Skin epidermis (tissue), 12 donors: ENCODE data around the gene CHST11.
"Not testable (repeated sequence)": the region's sequence is repeated elsewhere in the genome, so short reads cannot be mapped to it uniquely, and the experiment has no call there.

ENCODE experiments used
- H3K27ac ChIP-seq, 21 experiments: fragments of 200-600 bp; sonication (generic) in 11 of 21; one replicate each; pipeline ENCODE4 v1.5.0; 2020; ENCODE audit warnings: mild to moderate bottlenecking in 3 of 21, inconsistent platforms in 2 of 21, moderate library complexity in 2 of 21
- H3K4me3 ChIP-seq, 7 experiments: fragments of 200-600 bp; sonication (generic) in 2 of 7; one replicate each; pipeline ENCODE4 v1.5.0; 2020; ENCODE audit warnings: inconsistent platforms in 2 of 7, mild to moderate bottlenecking in 2 of 7, moderate library complexity in 1 of 7

CHST11 gene

DNA sequence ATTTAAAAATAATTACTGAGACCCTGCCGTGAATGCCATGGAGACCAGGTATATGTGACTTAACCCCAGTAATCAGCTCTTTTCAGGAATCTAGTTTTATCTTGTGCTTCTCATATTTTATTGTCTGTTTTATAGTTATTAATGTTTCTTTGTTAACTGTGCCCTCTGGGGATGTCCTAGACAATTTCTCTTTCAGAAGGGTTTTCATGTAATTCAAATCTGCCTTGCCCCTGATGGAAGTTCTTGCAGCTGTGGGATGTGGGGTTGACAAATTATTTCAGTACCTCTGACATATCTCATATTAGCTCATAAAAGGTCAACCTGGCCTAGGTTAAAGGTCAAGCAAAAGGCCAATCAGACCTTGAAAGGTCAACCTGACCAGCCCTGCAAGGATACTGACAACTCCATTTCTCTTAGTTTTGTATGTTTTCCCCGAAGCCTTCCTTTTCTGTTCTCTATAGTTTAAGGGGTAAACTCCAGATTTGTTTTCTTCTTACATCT, 319.0 kb downstream of the CHST11 start:
- H3K4me3 ChIP-seq: no peak overlapping the region
- no peak overlapping the region for H3K27ac ChIP-seq

- no peak overlapping the region for H3K4me3 ChIP-seq
- no peak overlapping the region for H3K27ac ChIP-seq
Observed at GRCh38 chr12:104779134-104779533, 322.4 kb downstream of the CHST11 start.

DNA sequence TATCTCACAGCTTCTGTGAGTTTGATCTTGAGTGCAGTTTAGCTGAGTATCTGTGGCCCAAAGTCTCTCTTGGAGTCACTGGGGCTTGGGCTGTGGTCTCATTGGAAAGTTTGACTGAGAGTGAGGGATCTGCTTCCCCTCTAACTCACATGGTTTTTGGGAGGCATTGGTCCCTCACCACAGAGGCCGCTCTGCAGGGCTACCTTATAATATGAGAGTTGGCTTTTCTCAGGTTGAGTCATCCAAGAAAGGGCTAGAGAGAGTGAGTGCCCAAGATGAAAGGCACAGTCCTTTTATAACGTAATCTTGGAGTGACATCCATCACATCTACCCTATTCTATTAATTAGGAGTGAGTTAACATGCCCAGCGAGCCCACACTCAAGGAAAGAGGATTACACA, 325.5 kb downstream of the CHST11 start:
- Histone ChIP-seq H3K27ac (no peak overlapping the region), H3K4me3 (no peak overlapping the region)

GRCh38 chr12:104784592-104784991, 327.8 kb downstream of the CHST11 start:
- Histone ChIP-seq H3K27ac (no peak overlapping the region), H3K4me3 (no peak overlapping the region)

DNA sequence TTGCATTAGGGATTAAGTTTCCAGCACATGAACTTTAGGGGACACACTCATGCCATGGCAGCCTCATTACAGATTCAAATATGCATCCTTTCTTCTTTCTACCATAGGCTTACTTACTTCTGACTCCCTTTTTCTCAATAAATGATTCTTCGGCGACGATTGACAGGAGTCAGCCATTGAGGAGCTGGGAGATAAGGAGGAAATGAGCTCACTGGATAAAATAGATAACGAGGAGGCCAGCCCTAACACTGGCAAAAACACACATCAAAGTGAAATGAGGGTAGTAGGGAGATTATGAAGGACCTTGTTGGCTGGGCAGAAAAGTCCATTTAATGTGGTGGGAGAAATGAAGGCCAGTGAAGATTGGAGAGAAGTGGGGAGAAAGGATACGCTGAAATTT, 329.1 kb downstream of the CHST11 start:
- no peak overlapping the region for H3K27ac ChIP-seq
- H3K4me3 ChIP-seq: no peak overlapping the region

- Histone ChIP-seq H3K4me3 (no peak overlapping the region), H3K27ac (no peak overlapping the region)
Observed at GRCh38 chr12:104786352-104786751, 329.6 kb downstream of the CHST11 start.

- Histone ChIP-seq H3K4me3 (no peak overlapping the region), H3K27ac (no peak overlapping the region)
Observed at GRCh38 chr12:104788840-104789271, 332.1 kb downstream of the CHST11 start.

- no peak overlapping the region for H3K4me3 ChIP-seq
- H3K27ac ChIP-seq: no peak overlapping the region
Observed at GRCh38 chr12:104790296-104791125, 333.8 kb downstream of the CHST11 start.

DNA sequence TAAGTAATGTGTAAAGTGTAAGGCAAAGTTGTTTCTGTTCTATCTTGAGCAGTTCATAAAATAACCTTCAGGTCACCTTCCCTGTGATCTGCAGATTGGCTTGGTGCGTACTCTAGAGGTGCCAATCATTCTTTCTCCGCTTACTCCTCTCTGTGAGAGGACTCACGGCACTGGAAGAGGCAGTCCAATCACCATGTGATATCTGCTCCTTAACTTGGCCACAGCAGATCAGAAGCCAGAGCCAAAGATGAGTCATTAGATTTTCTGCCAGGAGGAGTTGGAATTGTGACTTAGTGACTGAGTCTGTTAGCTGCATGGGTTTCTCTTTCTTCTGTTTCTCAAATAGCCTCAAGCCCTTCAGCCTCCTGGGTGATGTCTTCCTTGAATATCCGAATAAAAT, 335.8 kb downstream of the CHST11 start:
- Histone ChIP-seq H3K4me3 (no peak overlapping the region), H3K27ac (peak overlapping the region in 2 of 21 experiments; percentile 20 to 72)

GRCh38 chr12:104793285-104793684, 336.5 kb downstream of the CHST11 start:
- Histone ChIP-seq H3K27ac (peak overlapping the region in 5 of 21 experiments; percentile 2 to 72 (median 20)), H3K4me3 (no peak overlapping the region)

GRCh38 chr12:104793968-104794367, 337.2 kb downstream of the CHST11 start:
- H3K27ac ChIP-seq: no peak overlapping the region
- H3K4me3 ChIP-seq: no peak overlapping the region

- Histone ChIP-seq H3K27ac (no peak overlapping the region), H3K4me3 (no peak overlapping the region)
Observed at GRCh38 chr12:104796475-104796862, 339.7 kb downstream of the CHST11 start.

DNA sequence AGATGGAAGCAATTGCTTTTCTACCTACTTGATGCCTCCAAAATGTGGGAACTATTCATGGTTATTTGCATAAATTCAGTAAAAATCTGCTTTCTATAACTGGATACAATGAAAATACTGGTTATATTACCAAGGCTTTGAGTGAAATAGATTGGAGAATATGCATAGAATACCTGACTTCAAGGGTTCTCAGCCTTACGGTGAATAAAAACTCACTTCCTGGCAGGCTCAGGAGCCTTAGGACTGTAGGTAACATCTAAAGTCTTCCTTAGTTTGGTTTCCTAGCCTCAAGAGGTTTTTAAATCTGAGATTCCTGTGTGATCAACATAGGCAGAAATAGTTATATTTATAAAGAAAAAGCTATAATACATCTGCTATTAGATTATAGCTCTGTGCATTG, 342.7 kb downstream of the CHST11 start:
- no peak overlapping the region for H3K27ac ChIP-seq

GRCh38 chr12:104801005-104801404, 344.3 kb downstream of the CHST11 start:
- no peak overlapping the region for H3K27ac ChIP-seq
- H3K4me3 ChIP-seq: no peak overlapping the region

More for the DNA sequence above, 342.7 kb downstream of the CHST11 start:
- H3K4me3 ChIP-seq: no peak overlapping the region

DNA sequence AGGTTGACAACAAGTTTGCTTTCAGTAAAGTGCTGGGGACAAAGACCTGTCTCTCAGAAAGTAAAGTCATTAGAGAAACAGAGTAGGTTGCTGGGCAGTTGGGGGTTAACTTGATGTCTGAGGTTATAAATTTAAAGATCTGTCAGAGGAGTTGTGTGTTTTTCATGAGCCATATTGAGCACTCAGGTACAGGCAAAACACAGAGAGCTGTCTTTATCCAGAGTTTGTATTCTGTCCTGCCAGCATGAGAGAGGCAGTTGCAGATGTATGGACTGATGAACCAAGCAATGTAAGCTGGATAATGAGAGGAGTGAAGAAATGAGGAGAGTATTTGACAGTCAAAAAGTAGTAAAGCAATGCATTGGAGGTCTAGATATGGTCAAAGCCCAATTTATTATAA, 344.7 kb downstream of the CHST11 start:
- H3K4me3 ChIP-seq: no peak overlapping the region
- H3K27ac ChIP-seq: no peak overlapping the region

DNA sequence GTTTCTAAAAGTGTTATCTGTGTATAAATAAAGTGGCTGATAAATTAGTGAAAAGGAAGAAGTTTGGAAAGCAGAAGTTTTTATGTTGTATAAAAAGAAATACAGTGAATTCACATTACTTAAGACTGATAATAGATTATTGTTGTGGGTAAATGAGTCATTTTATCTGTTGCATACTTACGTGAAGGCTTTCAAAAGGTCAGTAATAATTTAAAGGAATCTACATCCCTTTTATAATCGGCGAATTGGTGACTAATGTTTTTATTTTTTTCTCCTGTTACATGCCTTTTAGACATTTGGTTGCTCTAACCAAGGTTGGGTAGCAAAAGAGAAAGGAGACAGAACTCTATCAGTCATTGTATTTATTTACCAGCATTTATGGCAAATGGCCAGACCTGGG, 345.5 kb downstream of the CHST11 start:
- H3K4me3 ChIP-seq: no peak overlapping the region
- H3K27ac ChIP-seq: no peak overlapping the region

DNA sequence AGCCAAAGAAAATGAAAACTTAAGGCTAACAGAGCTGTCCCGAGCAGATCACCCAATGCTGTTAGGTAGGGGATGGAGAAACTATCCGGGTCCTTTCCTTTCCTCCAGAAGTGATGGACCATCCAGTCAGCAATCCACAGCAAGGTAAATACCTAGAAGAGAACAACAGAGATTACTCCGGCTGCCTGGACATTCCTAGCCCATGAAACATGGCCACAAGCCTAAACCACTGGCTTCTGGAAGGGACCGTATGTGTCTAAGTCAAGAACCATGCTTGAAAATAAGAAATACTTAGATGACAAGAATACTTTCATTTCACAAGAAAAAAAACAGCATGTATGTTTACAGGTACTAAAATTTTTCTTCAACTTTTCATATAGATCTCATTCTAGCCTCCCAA, 348.4 kb downstream of the CHST11 start:
- H3K27ac ChIP-seq: no peak overlapping the region
- no peak overlapping the region for H3K4me3 ChIP-seq

DNA sequence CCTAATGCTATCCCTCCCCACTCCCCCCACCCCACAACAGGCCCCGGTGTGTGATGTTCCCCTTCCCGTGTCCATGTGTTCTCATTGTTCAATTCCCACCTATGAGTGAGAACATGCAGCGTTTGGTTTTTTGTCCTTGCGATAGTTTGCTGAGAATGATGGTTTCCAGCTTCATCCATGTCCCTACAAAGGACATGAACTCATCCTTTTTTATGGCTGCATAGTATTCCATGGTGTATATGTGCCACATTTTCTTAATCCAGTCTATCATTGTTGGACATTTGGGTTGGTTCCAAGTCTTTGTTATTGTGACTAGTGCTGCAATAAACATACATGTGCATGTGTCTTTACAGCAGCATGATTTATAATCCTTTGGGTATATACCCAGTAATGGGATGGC, 349.4 kb downstream of the CHST11 start:
- not testable (repeated sequence) for H3K27ac ChIP-seq, H3K4me3 ChIP-seq

- H3K4me3 ChIP-seq: no peak overlapping the region
- no peak overlapping the region for H3K27ac ChIP-seq
Observed at GRCh38 chr12:104809251-104809650, 352.5 kb downstream of the CHST11 start.

DNA sequence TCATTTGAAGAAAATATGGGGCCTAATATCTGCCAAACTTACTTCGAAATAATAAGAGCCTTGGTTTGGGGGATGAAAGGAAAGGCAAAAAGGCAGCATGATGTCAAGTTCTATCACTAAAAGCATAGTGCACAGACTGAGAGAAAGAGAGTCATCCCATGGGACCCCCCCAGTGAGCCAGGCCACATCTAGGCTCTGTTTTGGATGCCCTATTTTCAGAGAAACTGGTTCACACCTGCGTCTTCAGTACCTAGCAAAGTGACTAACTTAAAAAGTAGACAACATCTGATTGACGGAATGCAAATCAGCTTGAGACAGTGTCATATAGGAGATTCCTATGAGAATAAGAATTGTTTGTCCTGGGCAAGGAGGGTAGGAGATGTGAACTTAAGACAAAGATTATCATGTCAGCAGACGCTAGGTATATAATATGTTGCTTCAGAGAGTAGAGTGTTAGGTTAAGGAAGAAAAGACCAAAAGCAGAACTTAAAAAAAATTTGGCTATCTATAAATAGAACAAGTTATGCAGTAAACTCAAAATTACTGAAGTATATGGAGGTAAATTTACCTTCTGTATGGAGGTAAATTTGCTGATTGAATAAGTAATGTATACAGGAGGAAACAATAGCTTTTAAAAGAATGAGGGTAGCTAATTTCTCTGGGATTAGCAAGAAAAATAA, 353.1 kb downstream of the CHST11 start:
- H3K4me3 ChIP-seq: no peak overlapping the region
- no peak overlapping the region for H3K27ac ChIP-seq
